Subcutaneous adipose tissue (tissue), 4 donors: Measurements from ENCODE around the gene FAM222B. TPM values are rescaled to one million over a fixed set of nuclear protein-coding genes. Genes with fewer than 3 reads are reported as not detected.

ENCODE experiments used
- CTCF ChIP-seq: fragments of 450-650 bp; IDR thresholded peaks from one replicate; pipeline ENCODE4 v1.5.1; 2016; ENCODE audit warnings: low read depth, mild to moderate bottlenecking, control low read depth, antibody characterized with exemption, moderate library complexity
- total RNA-seq, 4 donors: library from RNA; depleted of rRNA; stranded (reverse); fragments of >200 nt; gene quantifications; one replicate each; pipeline ENCODE4 v1.1.0, GENCODE V29; 2016

Gene FAM222B
- total RNA-seq, 4 donors from 2014 or later, result 6.6 to 30.0 (median 12.1) TPM

GRCh38 chr17:28858801-28859355 is 16.3 kb upstream of the FAM222B start:
- TF ChIP-seq CTCF, result no peak

GRCh38 chr17:28857905-28858800 is 15.6 kb upstream of the FAM222B start:
- no peak for TF ChIP-seq CTCF

GRCh38 chr17:28856028-28856574 is 13.5 kb upstream of the FAM222B start:
- no peak for TF ChIP-seq CTCF

- TF ChIP-seq CTCF, result no peak
These were observed 12.7 kb upstream of the FAM222B start for GRCh38 chr17:28855336-28855679.

- no peak for TF ChIP-seq CTCF
These were observed 12.1 kb upstream of the FAM222B start, which contains the start of gene ERAL1 for GRCh38 chr17:28854457-28855335. TSS of gene ERAL1 (plus strand) at chr17:28855016. CDS start at chr17:28855035, 19 bp downstream.

GRCh38 chr17:28853295-28853694 is 10.7 kb upstream of the FAM222B start:
- no peak for TF ChIP-seq CTCF
